Chondrocyte (in vitro differentiated cells): ENCODE results near the gene SVEP1. TPM values are rescaled to one million over a fixed set of nuclear protein-coding genes. Genes with fewer than 3 reads are reported as not detected.

ENCODE experiments used
- DNase-seq: peaks from one replicate; pipeline ENCODE4 v3.0.0; 2021; ENCODE audit warnings: mixed read lengths, low spot score
- H3K27ac Mint-ChIP-seq: one replicate; pipeline ENCODE4 v1.8.0; 2021; ENCODE audit warnings: mild to moderate bottlenecking, moderate library complexity, mixed read lengths; ENCODE audit not compliant: unreplicated experiment
- H3K27me3 Mint-ChIP-seq: 2 replicates; pipeline ENCODE4 v1.8.0; 2021; ENCODE audit warnings: low read depth, mixed read lengths
- H3K36me3 Mint-ChIP-seq: 2 replicates; pipeline ENCODE4 v1.8.0; 2021; ENCODE audit warnings: low read depth, mixed read lengths
- H3K4me1 Mint-ChIP-seq: 2 replicates; pipeline ENCODE4 v1.8.0; 2021; ENCODE audit warnings: low read depth, mild to moderate bottlenecking, mixed read lengths
- H3K4me3 Mint-ChIP-seq: one replicate; pipeline ENCODE4 v1.8.0; 2021; ENCODE audit warnings: mild to moderate bottlenecking, moderate library complexity, mixed read lengths; ENCODE audit not compliant: unreplicated experiment
- H3K9me3 Mint-ChIP-seq: 2 replicates; pipeline ENCODE4 v1.8.0; 2021; ENCODE audit warnings: low read depth, mixed read lengths
- CTCF ChIP-seq: fragments of 200-600 bp; sonication (generic); IDR thresholded peaks from 2 replicates; pipeline ENCODE4 v1.5.0; 2021; ENCODE audit warnings: antibody characterized with exemption, mild to moderate bottlenecking, moderate library complexity
- total RNA-seq: library from RNA; stranded (reverse); gene quantifications from 3 replicates; pipeline ENCODE4 v1.2.1, GENCODE V29; 2021

The SVEP1 gene
- total RNA-seq, 1 donor from 2014 or later = 0.72 TPM

- TF ChIP-seq CTCF = no peak
- Mint-ChIP-seq H3K4me3 (no peak overlapping the region), H3K27me3 (peaks cover 3% of the 10 kb centered on the region), H3K27ac (no peak overlapping the region), H3K4me1 (no peaks in the 10 kb centered on the region), H3K36me3 (peaks cover 4% of the 10 kb centered on the region), H3K9me3 (peaks cover 13% of the 10 kb centered on the region)
- no peak for DNase-seq
Measured at GRCh38 chr9:110487196-110487595, 92.3 kb downstream of the SVEP1 start.

DNA sequence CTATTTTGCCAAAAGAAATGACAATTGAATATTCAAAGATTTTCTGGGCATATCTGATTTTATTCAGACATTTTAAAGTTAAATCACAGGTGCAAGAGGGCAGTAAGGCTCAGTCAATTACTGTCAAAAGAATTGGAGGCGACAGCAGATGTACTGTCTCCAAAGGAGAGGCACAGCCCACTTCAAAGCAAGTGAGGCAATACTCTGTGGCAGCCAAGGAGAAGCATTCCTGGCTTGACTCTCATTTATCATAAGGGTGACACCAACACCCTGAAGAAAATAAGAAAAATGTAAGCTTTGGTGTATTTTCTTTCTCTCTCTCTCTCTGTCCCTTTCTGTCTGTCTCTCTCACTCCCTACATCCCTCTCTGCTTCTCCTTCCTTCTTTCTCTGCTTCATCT is 93.3 kb downstream of the SVEP1 start:
- TF ChIP-seq CTCF = no peak
- Mint-ChIP-seq H3K9me3 (peaks cover 13% of the 10 kb centered on the region), H3K4me3 (no peak overlapping the region), H3K27ac (no peak overlapping the region), H3K27me3 (peaks cover 3% of the 10 kb centered on the region), H3K4me1 (no peaks in the 10 kb centered on the region), H3K36me3 (peaks cover 4% of the 10 kb centered on the region)
- no peak for DNase-seq

- peaks cover 6% of the 10 kb centered on the region for H3K9me3 Mint-ChIP-seq
- DNase-seq = no peak
- no peak overlapping the region for H3K27ac Mint-ChIP-seq
- TF ChIP-seq CTCF = no peak
- no peaks in the 10 kb centered on the region for H3K4me1 Mint-ChIP-seq
- H3K4me3 Mint-ChIP-seq = no peak overlapping the region
- H3K27me3 Mint-ChIP-seq = peaks cover under 1% of the 10 kb centered on the region
- no peaks in the 10 kb centered on the region for H3K36me3 Mint-ChIP-seq
Measured at GRCh38 chr9:110479481-110479880, 100.1 kb downstream of the SVEP1 start.

DNA sequence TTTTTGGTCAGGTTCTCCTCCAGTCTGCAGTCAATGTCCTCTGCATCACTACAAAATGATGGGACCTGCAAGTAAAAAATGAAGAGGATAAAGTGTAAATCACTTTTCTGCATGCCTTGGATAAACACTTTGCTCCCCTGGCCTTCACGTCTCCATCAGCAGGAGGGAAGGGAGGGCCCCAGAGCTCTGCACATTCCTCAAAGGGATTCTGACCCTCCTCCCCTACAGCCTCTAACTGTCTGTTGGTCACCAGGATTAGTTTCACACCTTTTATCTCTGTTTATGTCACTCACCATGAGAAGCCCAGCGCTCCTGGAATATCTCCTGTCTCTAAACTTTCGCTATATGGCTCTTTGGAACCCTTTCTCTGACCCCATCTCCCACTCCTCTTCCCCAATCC is 103.3 kb downstream of the SVEP1 start:
- no peak for DNase-seq
- H3K4me3 Mint-ChIP-seq = no peak overlapping the region
- no peak for TF ChIP-seq CTCF

DNA sequence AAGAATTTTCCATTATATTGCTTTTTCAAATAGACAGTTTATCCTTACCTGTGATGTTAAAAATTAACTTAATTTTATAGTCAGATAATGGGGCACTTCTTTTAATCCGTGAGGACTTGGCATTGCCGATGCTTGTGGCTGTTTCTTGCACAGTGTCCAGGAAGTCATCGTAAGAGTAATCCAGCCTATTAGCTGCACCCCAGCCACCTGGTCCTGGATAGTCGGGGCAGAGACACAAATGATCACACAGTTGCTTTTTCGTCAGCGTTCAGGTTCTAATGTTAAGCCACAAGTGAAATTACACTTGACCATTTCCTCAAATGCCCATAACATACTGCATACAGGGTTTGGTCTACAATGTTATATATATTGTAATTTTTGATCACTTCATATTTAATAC is 107.4 kb downstream of the SVEP1 start:
- H3K27me3 Mint-ChIP-seq = no peaks in the 10 kb centered on the region

More for the DNA sequence above, 103.3 kb downstream of the SVEP1 start:
- no peaks in the 10 kb centered on the region for H3K9me3 Mint-ChIP-seq
- no peaks in the 10 kb centered on the region for H3K4me1 Mint-ChIP-seq
- H3K27me3 Mint-ChIP-seq = no peaks in the 10 kb centered on the region
- no peak overlapping the region for H3K27ac Mint-ChIP-seq
- no peaks in the 10 kb centered on the region for H3K36me3 Mint-ChIP-seq

More for the DNA sequence above, 107.4 kb downstream of the SVEP1 start:
- Mint-ChIP-seq H3K4me1 (no peaks in the 10 kb centered on the region), H3K27ac (no peak overlapping the region), H3K4me3 (no peak overlapping the region), H3K36me3 (no peaks in the 10 kb centered on the region), H3K9me3 (no peaks in the 10 kb centered on the region)
- TF ChIP-seq CTCF = no peak
- no peak for DNase-seq
